ENCODE measurements around the gene ATP8B1.

- TF ChIP-seq CTCF (IDR thresholded peaks at IDR 0.05; ENCODE audit: borderline replicate concordance, extremely low read depth, low read length, poor library complexity, severe bottlenecking) (no peak), EZH2 (IDR thresholded peaks at IDR 0.05; ENCODE audit: borderline replicate concordance, low read depth, low read length, severe bottlenecking) (no peak)
Measured at GRCh38 chr18:57831597-57832377, 28.7 kb upstream of the ATP8B1 start.

All from DND-41 (cell line).